MM.1S (cell line): Measurements from ENCODE around the gene PLCH1.

Source experiments
- CTCF ChIP-seq: fragments of 300-600 bp; sonication (generic); IDR thresholded peaks from 2 replicates; pipeline ENCODE4 v1.5.1; 2016; ENCODE audit warnings: antibody characterized with exemption, low read length, mixed read lengths
- EZH2 ChIP-seq: fragments of 300-600 bp; sonication (generic); optimal IDR thresholded peaks from 2 replicates; pipeline ENCODE3; 2017; ENCODE audit warnings: low read depth, mild to moderate bottlenecking, antibody characterized with exemption, low read length, mixed read lengths

GRCh38 chr3:155744626-155745324 lies at the start of gene PLCH1:
- TF ChIP-seq CTCF (no peak), EZH2 (no peak)
